MG63 (cell line): Measurements from ENCODE around the gene ARFGAP1. TPM values are rescaled to one million over a fixed set of nuclear protein-coding genes. Genes with fewer than 3 reads are reported as not detected.

Source experiments
- DNase-seq: peaks from one replicate; pipeline ENCODE4 v3.0.0-alpha.2; 2020
- H3K27me3 ChIP-seq: fragments of 250-450 bp; sonication (Bioruptor Pico); 2 replicates; pipeline ENCODE4 v1.5.1; 2020; ENCODE audit warnings: mild to moderate bottlenecking, moderate library complexity
- H3K36me3 ChIP-seq: fragments of 250-450 bp; sonication (Bioruptor Pico); 2 replicates; pipeline ENCODE4 v1.5.1; 2020; ENCODE audit warnings: mild to moderate bottlenecking, moderate library complexity
- H3K4me3 ChIP-seq: fragments of 250-450 bp; sonication (Bioruptor Pico); 2 replicates; pipeline ENCODE4 v1.5.1; 2020; ENCODE audit warnings: mild to moderate bottlenecking, moderate library complexity
- H3K9me3 ChIP-seq: fragments of 250-450 bp; sonication (Bioruptor Pico); 2 replicates; pipeline ENCODE4 v1.5.1; 2020; ENCODE audit warnings: mild to moderate bottlenecking, moderate library complexity
- total RNA-seq: library from RNA; depleted of rRNA; stranded (reverse); fragments of >200 nt; shearing (Covaris generic); gene quantifications from 2 replicates; pipeline ENCODE4 v1.2.3, GENCODE V29; 2014; ENCODE audit warnings: low replicate concordance

The ARFGAP1 gene
- total RNA-seq, 1 experiment from 2014 or later, result 83.8 TPM

- Histone ChIP-seq H3K4me3 (no peak overlapping the region), H3K27me3 (peaks cover 8% of the 10 kb centered on the region), H3K9me3 (no peaks in the 10 kb centered on the region), H3K36me3 (peaks cover 6% of the 10 kb centered on the region)
- DNase-seq, result peak; percentile 52
Observed at GRCh38 chr20:63290677-63291472, 18.3 kb downstream of the ARFGAP1 start.

- Histone ChIP-seq H3K9me3 (no peaks in the 10 kb centered on the region), H3K4me3 (no peak overlapping the region), H3K27me3 (peaks cover 14% of the 10 kb centered on the region), H3K36me3 (peaks cover 3% of the 10 kb centered on the region)
- no peak for DNase-seq
Observed at GRCh38 chr20:63291811-63292210, 19.2 kb downstream of the ARFGAP1 start.

DNA sequence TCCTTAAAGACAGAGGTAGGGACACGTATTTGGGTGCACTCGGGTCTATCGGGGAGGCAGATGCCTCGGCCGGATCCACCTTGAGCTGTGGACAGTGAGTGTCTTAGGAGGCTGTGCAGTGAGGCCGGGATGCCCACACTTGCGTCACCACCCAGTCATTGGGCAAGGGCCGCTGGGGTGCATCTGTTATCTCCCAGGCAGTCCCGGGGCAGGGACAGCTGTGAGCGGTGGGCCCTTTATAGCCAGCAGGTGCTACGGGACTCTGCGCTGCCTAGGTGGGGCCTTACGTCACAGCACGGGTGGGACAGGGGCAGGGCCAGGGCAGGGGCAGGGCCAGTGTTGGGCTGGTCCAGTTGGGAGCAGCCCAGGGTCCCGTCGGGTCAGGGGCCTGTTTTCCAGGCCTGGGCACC, 19.7 kb downstream of the ARFGAP1 start:
- no peak overlapping the region for H3K4me3 ChIP-seq
- peaks cover 3% of the 10 kb centered on the region; the same call in 1 of the 2 replicates for H3K36me3 ChIP-seq
- no peak for DNase-seq
- no peaks in the 10 kb centered on the region for H3K9me3 ChIP-seq
- H3K27me3 ChIP-seq, result peaks cover 14% of the 10 kb centered on the region

- Histone ChIP-seq H3K27me3 (peaks cover 14% of the 10 kb centered on the region), H3K36me3 (peaks cover 3% of the 10 kb centered on the region; the same call in 1 of the 2 replicates), H3K4me3 (no peak within 1 kb of the TSS), H3K9me3 (no peaks in the 10 kb centered on the region)
- no peak for DNase-seq
Observed at GRCh38 chr20:63292904-63293303, 20.3 kb downstream of the ARFGAP1 start, which contains the start of gene COL20A1. TSS of gene COL20A1 (plus strand) at chr20:63293186. CDS start at chr20:63295108, 1,922 bp downstream.

DNA sequence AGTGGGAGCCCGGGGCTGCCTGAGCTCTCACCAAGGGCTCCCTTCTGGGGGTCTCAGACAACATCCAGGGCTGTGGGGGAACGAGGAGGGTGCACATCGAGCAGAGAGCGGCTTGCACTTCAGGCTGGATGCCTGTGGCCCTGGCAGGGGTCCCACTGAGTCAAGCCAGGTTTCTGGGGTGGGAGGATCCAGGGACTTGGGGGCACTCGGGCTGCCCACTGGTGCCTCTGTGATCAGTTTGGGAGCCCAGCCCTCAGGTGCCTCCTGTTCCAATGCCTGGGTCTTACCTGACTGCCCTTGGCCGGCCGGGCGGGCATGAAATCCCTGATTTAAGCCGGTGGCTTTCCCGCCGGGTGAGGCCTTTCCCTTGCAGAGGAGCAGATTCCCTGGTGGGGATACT, 20.8 kb downstream of the ARFGAP1 start:
- Histone ChIP-seq H3K4me3 (no peak overlapping the region), H3K36me3 (peaks cover 3% of the 10 kb centered on the region; the same call in 1 of the 2 replicates), H3K9me3 (no peaks in the 10 kb centered on the region), H3K27me3 (peaks cover 16% of the 10 kb centered on the region)
- no peak for DNase-seq

- Histone ChIP-seq H3K4me3 (no peak overlapping the region), H3K36me3 (no peaks in the 10 kb centered on the region; the same call in 1 of the 2 replicates), H3K9me3 (no peaks in the 10 kb centered on the region), H3K27me3 (peaks cover 21% of the 10 kb centered on the region)
- DNase-seq, result no peak
Observed at GRCh38 chr20:63293871-63294535, 21.4 kb downstream of the ARFGAP1 start.

GRCh38 chr20:63294536-63294900, 21.9 kb downstream of the ARFGAP1 start:
- no peaks in the 10 kb centered on the region for H3K9me3 ChIP-seq
- peaks cover 26% of the 10 kb centered on the region for H3K27me3 ChIP-seq
- H3K36me3 ChIP-seq, result no peaks in the 10 kb centered on the region; the same call in 1 of the 2 replicates
- no peak overlapping the region for H3K4me3 ChIP-seq
- no peak for DNase-seq

GRCh38 chr20:63295018-63295417, 22.4 kb downstream of the ARFGAP1 start:
- peaks cover 26% of the 10 kb centered on the region for H3K27me3 ChIP-seq
- no peaks in the 10 kb centered on the region for H3K9me3 ChIP-seq
- H3K4me3 ChIP-seq, result no peak overlapping the region
- no peak for DNase-seq
- H3K36me3 ChIP-seq, result no peaks in the 10 kb centered on the region; the same call in 1 of the 2 replicates

GRCh38 chr20:63295422-63295821, 22.8 kb downstream of the ARFGAP1 start:
- Histone ChIP-seq H3K9me3 (no peaks in the 10 kb centered on the region), H3K4me3 (no peak overlapping the region), H3K27me3 (peaks cover 30% of the 10 kb centered on the region), H3K36me3 (no peaks in the 10 kb centered on the region; the same call in 1 of the 2 replicates)
- no peak for DNase-seq

DNA sequence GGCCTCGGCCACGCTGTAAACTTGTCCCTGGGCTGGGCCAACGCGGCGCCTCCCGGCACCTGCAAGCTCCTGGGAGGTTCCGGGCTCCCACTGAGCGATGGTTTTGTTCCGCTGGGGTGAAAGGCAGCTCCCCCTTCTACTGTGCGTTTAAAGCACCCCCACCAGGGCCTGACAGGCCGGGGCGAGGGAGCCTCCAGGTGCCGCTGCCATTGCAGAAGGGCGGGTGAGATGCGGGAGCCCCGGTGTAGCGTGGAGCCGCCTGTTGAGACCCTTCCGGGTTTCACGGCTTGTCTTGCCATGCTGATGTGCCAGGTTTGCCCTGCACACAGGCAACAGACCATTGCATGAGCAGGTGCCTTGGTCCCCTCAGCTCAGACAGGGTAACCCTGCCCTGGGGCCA, 23.2 kb downstream of the ARFGAP1 start:
- peaks cover 1% of the 10 kb centered on the region; the same call in 1 of the 2 replicates for H3K9me3 ChIP-seq
- no peak for DNase-seq
- H3K36me3 ChIP-seq, result no peaks in the 10 kb centered on the region
- no peak overlapping the region for H3K4me3 ChIP-seq
- peaks cover 32% of the 10 kb centered on the region for H3K27me3 ChIP-seq

- Histone ChIP-seq H3K9me3 (peaks cover 10% of the 10 kb centered on the region), H3K4me3 (no peak overlapping the region), H3K36me3 (no peaks in the 10 kb centered on the region), H3K27me3 (peaks cover 37% of the 10 kb centered on the region)
- DNase-seq, result no peak
Observed at GRCh38 chr20:63296531-63297299, 24.1 kb downstream of the ARFGAP1 start.

DNA sequence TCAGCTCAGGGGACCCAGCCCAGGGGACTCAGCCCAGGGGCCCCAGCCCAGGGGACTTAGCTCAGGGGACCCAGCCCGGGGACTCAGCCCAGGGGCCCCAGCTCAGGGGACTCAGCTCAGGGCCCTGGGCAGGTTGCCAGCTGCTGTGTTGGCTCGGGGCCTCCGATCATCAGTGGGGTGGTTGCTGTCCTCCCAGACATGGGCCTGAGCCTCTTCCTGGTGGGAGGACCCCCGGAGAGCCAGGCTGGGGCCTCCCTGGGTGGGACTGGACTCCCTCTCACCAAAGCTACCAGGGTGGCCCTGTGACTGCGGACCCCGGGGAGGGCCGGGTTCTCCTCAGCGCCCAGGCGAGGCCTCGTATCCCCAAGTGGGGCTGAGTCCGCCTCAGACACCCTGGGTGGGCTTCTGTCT, 24.8 kb downstream of the ARFGAP1 start:
- Histone ChIP-seq H3K27me3 (peaks cover 42% of the 10 kb centered on the region), H3K4me3 (no peak overlapping the region), H3K36me3 (no peaks in the 10 kb centered on the region), H3K9me3 (peaks cover 17% of the 10 kb centered on the region)
- no peak for DNase-seq

DNA sequence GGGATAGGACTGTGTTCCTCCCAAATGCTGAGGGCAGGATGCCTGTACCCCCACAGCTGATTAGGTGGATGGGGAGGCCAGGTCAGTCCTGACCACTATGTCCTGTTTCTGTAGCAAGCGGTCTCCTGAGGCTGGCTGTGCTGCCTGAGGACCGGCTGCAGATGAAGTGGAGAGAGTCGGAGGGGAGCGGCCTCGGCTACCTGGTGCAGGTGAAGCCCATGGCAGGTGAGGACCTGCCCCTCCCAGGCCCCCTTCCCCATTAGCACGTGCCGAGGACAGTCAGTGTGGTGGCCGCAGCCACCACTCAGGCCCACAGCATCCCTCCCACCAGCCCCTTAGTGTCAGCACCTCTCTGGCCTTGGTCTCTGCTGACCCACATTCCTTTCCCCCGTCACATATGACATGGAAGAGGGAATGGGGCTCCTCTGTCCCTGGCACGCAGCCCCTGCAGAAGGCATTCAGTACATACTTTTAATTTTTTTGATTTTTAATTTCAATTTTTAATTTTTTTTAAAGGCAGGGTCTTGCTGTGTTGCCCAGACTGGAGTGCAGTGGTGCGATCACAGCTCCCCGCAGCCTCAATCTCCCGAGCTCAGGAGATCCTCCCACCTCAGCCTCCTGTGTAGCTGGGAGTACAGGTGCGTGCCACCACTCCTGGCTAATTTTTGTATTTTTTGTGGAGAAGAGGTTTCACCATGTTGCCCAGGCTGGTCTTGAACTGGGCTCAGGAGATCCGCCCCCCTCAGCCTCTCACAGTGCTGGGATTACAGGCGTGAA, 25.4 kb downstream of the ARFGAP1 start:
- Histone ChIP-seq H3K36me3 (no peaks in the 10 kb centered on the region), H3K9me3 (peaks cover 17% of the 10 kb centered on the region), H3K4me3 (no peak overlapping the region), H3K27me3 (peaks cover 45% of the 10 kb centered on the region)
- DNase-seq, result no peak

DNA sequence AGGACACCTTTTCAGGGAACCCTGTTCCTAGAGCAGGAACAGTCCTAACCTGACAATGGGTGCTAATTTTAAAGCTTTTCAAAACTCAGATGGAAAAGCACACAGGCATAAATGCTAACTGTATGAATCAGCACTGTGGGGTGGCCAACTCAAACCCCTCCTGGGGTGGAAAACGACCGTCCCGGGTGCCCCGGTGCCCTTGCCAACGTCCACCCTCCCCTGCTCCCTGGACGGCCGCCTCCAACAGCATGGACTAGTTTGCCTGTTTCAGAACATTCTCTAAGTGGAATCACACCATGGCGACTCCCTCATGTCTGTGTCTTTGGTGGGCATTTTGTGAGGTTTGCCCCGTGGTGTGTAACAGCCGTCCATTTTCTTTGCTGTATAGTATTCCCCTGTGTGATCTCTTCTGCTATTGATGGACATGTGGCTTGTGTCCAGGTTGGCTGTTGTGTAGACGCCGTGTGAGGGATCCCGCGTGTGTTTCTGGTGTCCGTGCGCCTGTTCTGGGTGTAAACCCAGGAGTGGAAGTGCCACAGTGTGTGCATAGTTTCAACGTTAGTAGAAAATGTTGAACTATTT, 26.2 kb downstream of the ARFGAP1 start:
- peaks cover 45% of the 10 kb centered on the region for H3K27me3 ChIP-seq
- no peak for DNase-seq
- H3K36me3 ChIP-seq, result no peaks in the 10 kb centered on the region
- peaks cover 17% of the 10 kb centered on the region for H3K9me3 ChIP-seq
- H3K4me3 ChIP-seq, result no peak overlapping the region

- peaks cover 17% of the 10 kb centered on the region for H3K9me3 ChIP-seq
- H3K36me3 ChIP-seq, result no peaks in the 10 kb centered on the region
Observed at GRCh38 chr20:63301671-63302070, 29.1 kb downstream of the ARFGAP1 start.

GRCh38 chr20:63303095-63303666, 30.6 kb downstream of the ARFGAP1 start:
- H3K27me3 ChIP-seq, result peaks cover 46% of the 10 kb centered on the region
- H3K4me3 ChIP-seq, result no peak overlapping the region
- no peaks in the 10 kb centered on the region for H3K36me3 ChIP-seq
- DNase-seq, result no peak
- peaks cover 17% of the 10 kb centered on the region for H3K9me3 ChIP-seq

More at GRCh38 chr20:63301671-63302070, 29.1 kb downstream of the ARFGAP1 start:
- DNase-seq, result no peak
- Histone ChIP-seq H3K27me3 (peaks cover 43% of the 10 kb centered on the region), H3K4me3 (no peak overlapping the region)
